GM12878 (cell line): ENCODE results near the gene ECT2. TPM values are rescaled to one million over a fixed set of nuclear protein-coding genes. Genes with fewer than 3 reads are reported as not detected.

Experiments
- ATAC-seq: fragments of 200-7000 bp; cut with Tn5 transposase; 3 replicates; pipeline ENCODE4 v1.9.1; 2020; ENCODE audit warnings: mild to moderate bottlenecking, moderate library complexity
- BruUV-seq: library from RNA; stranded (reverse); fragments of 400-500 nt; replicated peaks from 2 replicates; lab custom pipeline; 2021; lab: Mats Ljungman, UMichigan
- CTCF ChIA-PET: fragments of 300-600 bp; sonication (Branson Sonifier 250); formaldehyde crosslinking; extraction: SDS; loops from one replicate; lab custom pipeline; 2021; ENCODE audit warnings: inconsistent platforms; lab: Yijun Ruan, JAX
- POLR2A ChIA-PET: fragments of 350-600 bp; formaldehyde crosslinking; extraction: SDS; loops from one replicate; lab custom pipeline; 2021; ENCODE audit warnings: inconsistent platforms; lab: Charles Lee
- RAD21 ChIA-PET: fragments of 300-600 bp; sonication (Branson Sonifier 250); formaldehyde crosslinking; loops from one replicate; lab custom pipeline; 2023; ENCODE audit warnings: antibody characterized with exemption; ENCODE audit not compliant: unreplicated experiment; lab: Charles Lee
- SMC1A ChIA-PET: fragments of 300-600 bp; sonication (Branson Sonifier 250); formaldehyde crosslinking; loops from one replicate; lab custom pipeline; 2023; ENCODE audit not compliant: unreplicated experiment, uncharacterized antibody; lab: Charles Lee
- DNase-seq: peaks from one replicate; pipeline ENCODE4 v3.0.0-alpha.2; 2011; ENCODE audit warnings: low read depth, low spot score
- FAIRE-seq: peaks from 3 replicates; lab custom pipeline; 2011; peaks lifted over from hg19 to GRCh38; lab: Jason Lieb, UNC
- H2AFZ ChIP-seq: 2 replicates; pipeline ENCODE4 v1.6.0; 2011; ENCODE audit warnings: low read depth, low read length, control low read depth; ENCODE audit not compliant: control insufficient read depth
- H3K27ac ChIP-seq: 2 replicates; pipeline ENCODE4 v1.5.1; 2011; ENCODE audit warnings: control low read depth; ENCODE audit not compliant: control insufficient read depth, insufficient read depth
- H3K27me3 ChIP-seq, 2 experiments: replicated peaks in 1 of 2; 2 replicates each; pipeline versions ENCODE4 v1.6.0 to v1.6.1; 2011; ENCODE audit warnings: low read length in 1 of 2; ENCODE audit not compliant: control insufficient read depth in 2 of 2, insufficient read depth in 2 of 2
- H3K36me3 ChIP-seq, 2 experiments: 2 replicates each; pipeline ENCODE4 v1.5.1; 2011; ENCODE audit warnings: low read length in 1 of 2; ENCODE audit not compliant: control insufficient read depth in 2 of 2, insufficient read depth in 2 of 2
- H3K4me1 ChIP-seq: 2 replicates; pipeline ENCODE4 v1.6.1; 2011; ENCODE audit warnings: mild to moderate bottlenecking, low read length, moderate library complexity, mixed read lengths; ENCODE audit not compliant: control insufficient read depth, insufficient read depth
- H3K4me2 ChIP-seq: 2 replicates; pipeline ENCODE4 v1.6.0; 2011; ENCODE audit warnings: control low read depth; ENCODE audit not compliant: control insufficient read depth, insufficient read depth
- H3K4me3 ChIP-seq: fragments of 200-600 bp; sonication (generic); 2 replicates; pipeline ENCODE4 v1.5.1; 2016
- H3K79me2 ChIP-seq: 2 replicates; pipeline ENCODE4 v1.6.0; 2011; ENCODE audit warnings: low read length; ENCODE audit not compliant: control insufficient read depth, insufficient read depth
- H3K9ac ChIP-seq: 2 replicates; pipeline ENCODE4 v1.8.0; 2011; ENCODE audit warnings: low read length, control low read depth, mixed read lengths; ENCODE audit not compliant: control insufficient read depth, insufficient read depth
- H3K9me3 ChIP-seq: replicated peaks from 3 replicates; pipeline ENCODE4 v1.5.1; 2011; ENCODE audit warnings: mild to moderate bottlenecking, low read length; ENCODE audit not compliant: control insufficient read depth, insufficient read depth
- H4K20me1 ChIP-seq: 2 replicates; pipeline ENCODE4 v1.6.0; 2011; ENCODE audit not compliant: control insufficient read depth, insufficient read depth
- IRF5 ChIP-seq: fragments of 450-650 bp; IDR thresholded peaks from 2 replicates; pipeline ENCODE4 v1.6.1; 2017; ENCODE audit warnings: borderline replicate concordance
- JUND ChIP-seq: IDR thresholded peaks from 2 replicates; pipeline ENCODE4 v1.6.1; 2012; ENCODE audit warnings: low read depth, mild to moderate bottlenecking, low read length, improper control_type of control experiment, moderate library complexity
- MAX ChIP-seq: IDR thresholded peaks from 2 replicates; pipeline ENCODE4 v1.6.1; 2012; ENCODE audit warnings: low read depth, low read length, improper control_type of control experiment
- MEF2A ChIP-seq: IDR thresholded peaks from 2 replicates; pipeline ENCODE4 v1.6.1; 2011; ENCODE audit warnings: low read depth, mild to moderate bottlenecking, low read length, moderate library complexity; ENCODE audit not compliant: insufficient read depth
- NFXL1 ChIP-seq: fragments of 450-650 bp; IDR thresholded peaks from 2 replicates; pipeline ENCODE4 v1.6.1; 2017; ENCODE audit warnings: antibody characterized with exemption, mild to moderate bottlenecking, borderline replicate concordance
- PAX5 ChIP-seq: IDR thresholded peaks from 2 replicates; pipeline ENCODE4 v1.6.1; 2011; ENCODE audit warnings: low read depth, low read length, borderline replicate concordance
- SREBF2 ChIP-seq: IDR thresholded peaks from 2 replicates; pipeline ENCODE4 v1.6.1; 2012; ENCODE audit warnings: mild to moderate bottlenecking, low read length
- WRNIP1 ChIP-seq: IDR thresholded peaks from 2 replicates; pipeline ENCODE4 v1.6.1; 2011; ENCODE audit warnings: low read depth, low read length, improper control_type of control experiment, borderline replicate concordance
- ZNF217 ChIP-seq: fragments of 450-650 bp; IDR thresholded peaks from 2 replicates; pipeline ENCODE4 v1.6.1; 2017; ENCODE audit warnings: antibody characterized with exemption, mild to moderate bottlenecking
- ZNF274 ChIP-seq: IDR thresholded peaks from one replicate; pipeline ENCODE4 v1.8.0; 2011; ENCODE audit not compliant: insufficient read length, insufficient read depth
- WGBS: methylation state at CpG from one replicate; pipeline ENCODE4 v1.1.6; 2016; ENCODE audit warnings: low lambda C conversion rate; ENCODE audit not compliant: insufficient replicate concordance, insufficient coverage; ENCODE audit errors: missing lambda C conversion rate; 5-methylcytosine and 5-hydroxymethylcytosine counted together
- in situ Hi-C: fragments of 300-500 bp; cut with MboI; formaldehyde crosslinking; loops from 9 replicates; pipeline ENCODE4 v1.14.3; 2018; ENCODE audit warnings: mixed read lengths
- intact Hi-C: fragments of 100-400 bp; cut with micrococcal nuclease; formaldehyde crosslinking; loops from one replicate; pipeline ENCODE4 v1.14.2; 2022; ENCODE audit not compliant: unreplicated experiment
- polyA plus RNA-seq, 11 experiments: library from polyadenylated mRNA; depleted of rRNA in 4 of 11; unstranded in 6 of 11; stranded (reverse) in 5 of 11; fragments of >200 nt; fragmentation: Nextera tagmentation in 4 of 11; fragmentation: Illumina TruSeq in 1 of 11; extraction: Ambion mirVana in 4 of 11; extraction: Trizol in 1 of 11; gene quantifications; 1 replicate in 1 of 11; 2 replicates in 10 of 11; pipeline versions ENCODE4 v1.2.1 to v1.2.3, GENCODE V29; 2011 to 2016; ENCODE audit warnings: inconsistent platforms in 2 of 11, missing spikeins in 2 of 11, low read depth in 1 of 11
- total RNA-seq, 4 experiments: library from RNA; depleted of rRNA in 3 of 4; stranded (reverse); fragments of >200 nt in 3 of 4; fragmentation: Illumina TruSeq in 1 of 4; extraction: Trizol in 1 of 4; gene quantifications; 2 replicates each; pipeline versions ENCODE4 v1.2.1 to v1.2.3, GENCODE V29; 2013 to 2021
- TF ChIP-seq, protein P1 (sequence below): fragments of 150-350 bp; IDR thresholded peaks from 2 replicates; pipeline ENCODE4 v1.6.1; 2014; ENCODE audit warnings: mild to moderate bottlenecking, low read depth, low read length
- TF ChIP-seq, protein P2 (sequence below): IDR thresholded peaks from 2 replicates; pipeline ENCODE4 v1.6.1; 2011; ENCODE audit warnings: mild to moderate bottlenecking, low read depth, low read length, moderate library complexity; ENCODE audit not compliant: insufficient replicate concordance

ECT2 gene
- total and polyA plus RNA-seq, 10 of the 15 experiments (the other 5 are each of a cell fraction or from before 2014, with no cell fraction given), result 21.5 to 47.8 (median 38.2) TPM

DNA sequence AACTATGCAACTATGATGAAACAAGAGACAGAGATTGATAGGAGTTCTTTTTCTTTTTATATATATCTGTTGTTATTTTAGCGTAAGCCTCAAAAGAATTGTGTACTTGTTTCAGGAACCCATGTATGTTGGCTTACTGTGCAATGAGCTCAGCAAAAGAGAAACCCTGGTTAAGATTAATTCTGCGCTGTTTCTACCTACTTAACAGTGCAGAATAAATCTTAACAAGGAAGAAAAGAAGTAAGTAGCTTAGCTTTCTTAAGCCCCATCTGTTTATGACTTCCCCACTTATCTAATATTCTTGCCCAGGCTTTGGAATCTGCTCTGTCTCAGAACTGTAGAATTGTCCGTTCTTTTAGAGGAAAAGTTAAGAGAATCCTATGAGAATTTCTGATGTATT is 27.4 kb downstream of the ECT2 start:
- in situ Hi-C loops, result no loop called here
- TF ChIP-seq, protein P1, sequence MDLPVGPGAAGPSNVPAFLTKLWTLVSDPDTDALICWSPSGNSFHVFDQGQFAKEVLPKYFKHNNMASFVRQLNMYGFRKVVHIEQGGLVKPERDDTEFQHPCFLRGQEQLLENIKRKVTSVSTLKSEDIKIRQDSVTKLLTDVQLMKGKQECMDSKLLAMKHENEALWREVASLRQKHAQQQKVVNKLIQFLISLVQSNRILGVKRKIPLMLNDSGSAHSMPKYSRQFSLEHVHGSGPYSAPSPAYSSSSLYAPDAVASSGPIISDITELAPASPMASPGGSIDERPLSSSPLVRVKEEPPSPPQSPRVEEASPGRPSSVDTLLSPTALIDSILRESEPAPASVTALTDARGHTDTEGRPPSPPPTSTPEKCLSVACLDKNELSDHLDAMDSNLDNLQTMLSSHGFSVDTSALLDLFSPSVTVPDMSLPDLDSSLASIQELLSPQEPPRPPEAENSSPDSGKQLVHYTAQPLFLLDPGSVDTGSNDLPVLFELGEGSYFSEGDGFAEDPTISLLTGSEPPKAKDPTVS, result no peak
- H3K9ac ChIP-seq, result no peak overlapping the region

GRCh38 chr3:172782235-172782634 is 31.7 kb downstream of the ECT2 start:
- DNase-seq, result no peak
- H4K20me1 ChIP-seq, result no peaks in the 10 kb centered on the region
- RAD21 ChIA-PET, result no interaction called here
- H3K4me2 ChIP-seq, result no peak overlapping the region
- no peak overlapping the region for H3K9ac ChIP-seq
- no peak for FAIRE-seq
- POLR2A ChIA-PET, result no interaction called here
- no peak overlapping the region for H2AFZ ChIP-seq
- H3K79me2 ChIP-seq, result no peaks in the 10 kb centered on the region
- peaks cover 0 to 8% of the 10 kb centered on the region in 2 experiments; a peak in 3 of 4 replicates for H3K36me3 ChIP-seq
- H3K27me3 ChIP-seq, result no peaks in the 10 kb centered on the region
- in situ Hi-C loops, result no loop called here
- no TSS peak for BruUV-seq
- SMC1A ChIA-PET, result no interaction called here
- no peak overlapping the region for H3K4me3 ChIP-seq
- intact Hi-C loops, result no loop called here
- no peaks in the 10 kb centered on the region for H3K9me3 ChIP-seq
- CTCF ChIA-PET, result interaction anchor here (1.3 to 2.1 kb wide), 2 partner anchors 12 to 13 kb away, joined by 4 to 7 read pairs; no protein-coding TSS in a partner anchor
- no peak overlapping the region for H3K27ac ChIP-seq
- H3K4me1 ChIP-seq, result no peaks in the 10 kb centered on the region
- no peak for ATAC-seq
- WGBS, result 100% methylated on average over 2 of the region's 2 CpGs
- no peak for TF ChIP-seq MAX
- no peak for TF ChIP-seq WRNIP1
- TF ChIP-seq ZNF217, result no peak
- TF ChIP-seq JUND, result no peak
- TF ChIP-seq ZNF274, result no peak
- TF ChIP-seq, protein P2, sequence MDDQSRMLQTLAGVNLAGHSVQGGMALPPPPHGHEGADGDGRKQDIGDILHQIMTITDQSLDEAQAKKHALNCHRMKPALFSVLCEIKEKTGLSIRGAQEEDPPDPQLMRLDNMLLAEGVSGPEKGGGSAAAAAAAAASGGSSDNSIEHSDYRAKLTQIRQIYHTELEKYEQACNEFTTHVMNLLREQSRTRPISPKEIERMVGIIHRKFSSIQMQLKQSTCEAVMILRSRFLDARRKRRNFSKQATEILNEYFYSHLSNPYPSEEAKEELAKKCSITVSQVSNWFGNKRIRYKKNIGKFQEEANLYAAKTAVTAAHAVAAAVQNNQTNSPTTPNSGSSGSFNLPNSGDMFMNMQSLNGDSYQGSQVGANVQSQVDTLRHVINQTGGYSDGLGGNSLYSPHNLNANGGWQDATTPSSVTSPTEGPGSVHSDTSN, result no peak
- no peak for TF ChIP-seq IRF5
- TF ChIP-seq SREBF2, result no peak
- TF ChIP-seq PAX5, result no peak
- TF ChIP-seq MEF2A, result no peak
- no peak for TF ChIP-seq NFXL1

More for the DNA sequence above, 27.4 kb downstream of the ECT2 start:
- FAIRE-seq (no peak), ATAC-seq (no peak), DNase-seq (no peak)
- Histone ChIP-seq H3K4me2 (no peak overlapping the region), H3K36me3 (peaks cover 3 to 14% of the 10 kb centered on the region in 2 experiments), H3K27me3 (no peaks in the 10 kb centered on the region), H3K79me2 (no peaks in the 10 kb centered on the region), H4K20me1 (no peaks in the 10 kb centered on the region; the same call in 1 of the 2 replicates), H3K9me3 (no peaks in the 10 kb centered on the region), H3K4me1 (no peaks in the 10 kb centered on the region), H3K4me3 (no peak overlapping the region), H2AFZ (no peak overlapping the region), H3K27ac (no peak overlapping the region)
- POLR2A ChIA-PET, result interaction anchor here (0.6 kb wide), 1 partner anchor 14 kb away, joined by 4 read pairs; no protein-coding TSS in a partner anchor
- RAD21 ChIA-PET, result no interaction called here
- SMC1A ChIA-PET, result no interaction called here
- CTCF ChIA-PET, result interaction anchor here (0.8 to 1.5 kb wide), 2 partner anchors 8 to 105 kb away, joined by 3 to 5 read pairs; no protein-coding TSS in a partner anchor
- WGBS, result 100% methylated on average over 3 of the region's 3 CpGs
- intact Hi-C loops, result no loop called here
- BruUV-seq, result no TSS peak
